Mucosa of rectum (tissue), 2 donors: ENCODE data around the gene UNC5A.

Experiments
- H3K27ac ChIP-seq, 2 donors: one replicate each; pipeline ENCODE4 v1.7.0; 2013; ENCODE audit warnings: inconsistent platforms in 2 of 2, low read depth in 2 of 2, low read length in 2 of 2
- H3K27me3 ChIP-seq, 2 donors: one replicate each; pipeline ENCODE4 v1.7.0; 2013; ENCODE audit warnings: low read length in 2 of 2; ENCODE audit not compliant: control insufficient read depth in 2 of 2, insufficient read depth in 2 of 2
- H3K36me3 ChIP-seq, 2 donors: one replicate each; pipeline ENCODE4 v1.7.0; 2013; ENCODE audit warnings: low read length in 2 of 2; ENCODE audit not compliant: control insufficient read depth in 2 of 2, insufficient read depth in 2 of 2
- H3K4me1 ChIP-seq, 2 donors: one replicate each; pipeline ENCODE4 v1.7.0; 2013; ENCODE audit warnings: low read length in 2 of 2, mild to moderate bottlenecking in 1 of 2; ENCODE audit not compliant: control insufficient read depth in 2 of 2, insufficient read depth in 2 of 2
- H3K4me3 ChIP-seq, 2 donors: one replicate each; pipeline ENCODE4 v1.7.0; 2013; ENCODE audit warnings: low read length in 2 of 2
- H3K9ac ChIP-seq, 2 donors: one replicate each; pipeline ENCODE4 v1.7.0; 2013; ENCODE audit warnings: low read length in 2 of 2, low read depth in 1 of 2, mild to moderate bottlenecking in 1 of 2
- H3K9me3 ChIP-seq, 2 donors: one replicate each; pipeline ENCODE4 v1.7.0; 2013; ENCODE audit warnings: low read length in 2 of 2; ENCODE audit not compliant: control insufficient read depth in 2 of 2
- donor health status: healthy.
- donor health status: Normal muscosa, but diverticular disease.

Gene UNC5A

GRCh38 chr5:176894298-176894697 is 83.9 kb downstream of the UNC5A start:
- H3K4me1 ChIP-seq = peaks cover 0 to 2% of the 10 kb centered on the region in 2 donors
- no peak overlapping the region for H3K4me3 ChIP-seq
- no peaks in the 10 kb centered on the region for H3K36me3 ChIP-seq
- H3K27ac ChIP-seq = no peak overlapping the region
- H3K9ac ChIP-seq = no peak overlapping the region
- no peaks in the 10 kb centered on the region for H3K27me3 ChIP-seq
- H3K9me3 ChIP-seq = no peaks in the 10 kb centered on the region

DNA sequence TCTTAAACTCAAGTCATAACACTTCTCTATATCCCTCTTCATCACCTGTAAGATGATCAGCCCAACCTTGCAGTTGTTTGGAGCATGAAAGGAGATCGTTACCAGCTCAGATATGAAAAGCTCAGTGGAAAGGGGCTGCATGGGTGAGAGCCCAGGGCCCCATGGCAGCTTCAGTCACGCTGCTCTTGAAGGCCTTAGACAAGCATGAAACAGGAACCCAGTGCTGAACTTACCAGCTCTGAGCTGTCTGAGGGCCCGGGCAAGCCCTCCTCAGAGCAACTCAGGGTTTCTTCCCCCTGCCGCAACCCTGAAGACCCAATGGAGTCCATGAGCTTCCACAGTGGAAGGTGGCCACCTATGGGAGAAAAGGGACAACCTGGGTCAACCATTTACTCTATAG is 85.5 kb downstream of the UNC5A start:
- H3K9me3 ChIP-seq = no peaks in the 10 kb centered on the region

DNA sequence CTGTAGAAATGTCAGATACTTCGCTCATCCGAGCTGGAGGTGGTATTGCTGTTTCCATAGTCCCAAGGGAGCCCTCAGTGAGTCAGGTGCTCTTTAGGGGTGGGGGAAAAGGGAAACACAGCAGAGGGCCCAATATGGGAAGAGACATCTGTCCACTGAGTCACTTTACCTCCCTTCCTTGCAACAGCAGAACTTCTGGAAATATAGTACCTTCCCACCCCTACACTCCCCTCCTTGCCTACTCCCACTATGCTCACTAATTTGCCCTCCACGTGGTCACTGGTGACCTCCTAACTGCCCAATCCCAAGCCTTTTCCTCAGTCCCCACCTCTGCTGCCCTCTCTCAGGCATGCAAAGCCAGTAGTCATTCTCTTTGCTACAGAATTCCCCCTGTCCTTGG is 86.9 kb downstream of the UNC5A start:
- no peak overlapping the region for H3K9ac ChIP-seq
- no peaks in the 10 kb centered on the region for H3K9me3 ChIP-seq
- H3K4me1 ChIP-seq = no peaks in the 10 kb centered on the region
- H3K27me3 ChIP-seq = no peaks in the 10 kb centered on the region
- no peak overlapping the region for H3K4me3 ChIP-seq
- H3K27ac ChIP-seq = no peak overlapping the region
- H3K36me3 ChIP-seq = peaks cover 0 to 2% of the 10 kb centered on the region in 2 donors

More for the DNA sequence above, 85.5 kb downstream of the UNC5A start:
- no peaks in the 10 kb centered on the region for H3K36me3 ChIP-seq
- no peak overlapping the region for H3K4me3 ChIP-seq
- no peak overlapping the region for H3K27ac ChIP-seq
- H3K4me1 ChIP-seq = peaks cover 0 to 2% of the 10 kb centered on the region in 2 donors
- no peak overlapping the region for H3K9ac ChIP-seq
- H3K27me3 ChIP-seq = no peaks in the 10 kb centered on the region

GRCh38 chr5:176899296-176899891 is 89.0 kb downstream of the UNC5A start, which contains the start of gene HK3:
Gene HK3, minus strand, starts transcription at chr5:176899346. Its CDS starts 3,187 bp downstream, at chr5:176896159.
- no peak within 1 kb of the TSS for H3K27ac ChIP-seq
- no peak within 1 kb of the TSS for H3K9ac ChIP-seq
- no peaks in the 10 kb centered on the region for H3K4me1 ChIP-seq
- H3K27me3 ChIP-seq = no peaks in the 10 kb centered on the region
- peak within 1 kb of the TSS in 1 of 2 donors; percentile 42 for H3K4me3 ChIP-seq
- peaks cover 9 to 17% of the 10 kb centered on the region in 2 donors for H3K36me3 ChIP-seq
- H3K9me3 ChIP-seq = no peaks in the 10 kb centered on the region

GRCh38 chr5:176899946-176900779 is 89.8 kb downstream of the UNC5A start:
- H3K4me1 ChIP-seq = no peaks in the 10 kb centered on the region
- H3K9ac ChIP-seq = no peak overlapping the region
- no peak overlapping the region for H3K27ac ChIP-seq
- peaks cover 15 to 25% of the 10 kb centered on the region in 2 donors for H3K36me3 ChIP-seq
- no peaks in the 10 kb centered on the region for H3K9me3 ChIP-seq
- no peaks in the 10 kb centered on the region for H3K27me3 ChIP-seq
- H3K4me3 ChIP-seq = no peak overlapping the region

DNA sequence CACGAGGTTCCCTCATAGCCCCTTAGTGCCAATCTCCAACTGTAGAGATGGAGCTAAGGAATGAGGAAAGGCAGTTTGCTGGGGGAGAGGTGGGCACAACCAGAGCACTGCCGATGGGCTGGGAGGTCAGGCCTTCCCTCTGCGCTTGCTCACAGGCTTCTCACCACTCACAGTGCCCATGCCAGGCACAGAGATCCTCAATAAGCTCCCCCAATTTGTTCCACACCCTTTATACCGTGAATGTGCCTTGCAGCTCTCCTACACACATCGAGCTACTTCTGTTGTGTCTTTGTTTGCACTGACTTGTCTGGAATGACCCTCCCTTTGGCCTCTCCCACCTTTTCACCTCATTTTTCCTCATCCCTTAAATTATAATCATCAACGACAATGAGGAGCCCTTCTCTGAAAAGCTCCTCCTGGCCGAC is 90.4 kb downstream of the UNC5A start:
- Histone ChIP-seq H3K4me3 (no peak overlapping the region), H3K27ac (no peak overlapping the region), H3K36me3 (peaks cover 22 to 31% of the 10 kb centered on the region in 2 donors), H3K27me3 (no peaks in the 10 kb centered on the region), H3K9me3 (no peaks in the 10 kb centered on the region), H3K4me1 (no peaks in the 10 kb centered on the region), H3K9ac (no peak overlapping the region)

DNA sequence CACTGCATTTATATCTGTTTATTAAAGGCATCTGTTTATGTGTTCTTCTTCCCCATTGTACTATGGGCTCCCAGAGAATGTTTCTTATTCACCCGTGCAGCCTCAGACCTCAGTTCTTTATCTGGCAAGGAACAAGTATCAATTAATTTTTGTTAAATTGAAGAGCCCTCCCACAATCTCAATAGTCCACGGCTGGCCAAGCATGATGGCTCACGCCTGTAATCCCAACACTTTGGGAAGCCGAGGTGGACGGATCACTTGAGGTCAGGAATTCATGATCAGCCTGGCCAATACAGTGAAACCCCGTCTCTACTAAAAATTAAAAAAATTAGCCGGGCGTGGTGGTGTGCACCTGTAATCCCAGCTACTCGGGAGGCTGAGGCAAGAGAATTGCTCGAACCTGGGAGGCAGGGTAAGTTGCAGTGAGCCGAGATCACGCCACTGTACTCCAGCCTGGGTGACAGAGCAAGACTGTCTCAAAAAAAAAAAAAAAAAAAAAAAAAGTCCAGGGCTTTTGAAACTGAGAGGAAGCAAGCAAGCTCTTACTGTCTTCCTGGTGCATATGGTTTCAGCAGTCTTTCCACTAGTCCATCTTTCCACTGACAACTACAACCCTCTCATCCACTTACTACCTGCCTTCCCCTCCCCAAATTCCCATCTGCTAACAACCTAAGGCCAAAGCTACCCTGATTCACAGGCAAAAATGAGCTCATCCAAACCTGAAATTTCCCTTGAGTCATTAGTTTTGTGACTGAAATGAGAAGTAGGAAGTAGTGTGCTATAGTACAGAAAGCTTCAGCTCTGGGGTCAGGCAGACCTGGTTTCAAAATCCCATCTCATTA is 91.1 kb downstream of the UNC5A start:
- Histone ChIP-seq H3K27ac (no peak overlapping the region), H3K4me1 (no peaks in the 10 kb centered on the region), H3K9me3 (no peaks in the 10 kb centered on the region), H3K4me3 (no peak overlapping the region), H3K9ac (no peak overlapping the region), H3K27me3 (no peaks in the 10 kb centered on the region), H3K36me3 (peaks cover 28 to 38% of the 10 kb centered on the region in 2 donors)

- Histone ChIP-seq H3K4me1 (no peaks in the 10 kb centered on the region), H3K9me3 (no peaks in the 10 kb centered on the region), H3K9ac (no peak overlapping the region), H3K27ac (no peak overlapping the region), H3K4me3 (no peak overlapping the region), H3K27me3 (no peaks in the 10 kb centered on the region), H3K36me3 (peaks cover 36 to 46% of the 10 kb centered on the region in 2 donors)
Measured at GRCh38 chr5:176902102-176902814, 91.9 kb downstream of the UNC5A start.

GRCh38 chr5:176902911-176903664 is 92.7 kb downstream of the UNC5A start:
- no peaks in the 10 kb centered on the region for H3K4me1 ChIP-seq
- H3K27ac ChIP-seq = no peak overlapping the region
- H3K4me3 ChIP-seq = no peak overlapping the region
- H3K36me3 ChIP-seq = peaks cover 41 to 50% of the 10 kb centered on the region in 2 donors
- H3K27me3 ChIP-seq = no peaks in the 10 kb centered on the region
- no peak overlapping the region for H3K9ac ChIP-seq
- no peaks in the 10 kb centered on the region for H3K9me3 ChIP-seq
